ENCODE data around the gene CACNA2D1. TPM values are rescaled to one million over a fixed set of nuclear protein-coding genes. Genes with fewer than 3 reads are reported as not detected.
A peak's percentile ranks its signal among the peaks of the same experiment; 100 is the strongest.

Gene CACNA2D1
- total RNA-seq, 1 donor from 2014 or later = 32.9 TPM

GRCh38 chr7:82428186-82428961 is 15.2 kb downstream of the CACNA2D1 start:
- Mint-ChIP-seq H3K27ac (ENCODE audit: unreplicated experiment) (peak overlapping the region; percentile 35), H3K27me3 (ENCODE audit: low read depth) (no peaks in the 10 kb centered on the region), H3K4me3 (ENCODE audit: unreplicated experiment) (no peak overlapping the region), H3K36me3 (ENCODE audit: low read depth) (no peaks in the 10 kb centered on the region), H3K9me3 (ENCODE audit: low read depth) (no peaks in the 10 kb centered on the region), H3K4me1 (ENCODE audit: low read depth) (peaks cover 6% of the 10 kb centered on the region)
- TF ChIP-seq CTCF (IDR thresholded peaks at IDR 0.05) = no peak
- no peak for DNase-seq (ENCODE audit: low spot score)

GRCh38 chr7:82423446-82423845 is 20.1 kb downstream of the CACNA2D1 start:
- Mint-ChIP-seq H3K27ac (ENCODE audit: unreplicated experiment) (no peak overlapping the region), H3K27me3 (ENCODE audit: low read depth) (no peaks in the 10 kb centered on the region), H3K4me3 (ENCODE audit: unreplicated experiment) (no peak overlapping the region), H3K9me3 (ENCODE audit: low read depth) (no peaks in the 10 kb centered on the region), H3K36me3 (ENCODE audit: low read depth) (no peaks in the 10 kb centered on the region), H3K4me1 (ENCODE audit: low read depth) (peaks cover 5% of the 10 kb centered on the region)
- DNase-seq (ENCODE audit: low spot score) = no peak
- TF ChIP-seq CTCF (IDR thresholded peaks at IDR 0.05) = no peak

GRCh38 chr7:82419200-82419599 is 24.4 kb downstream of the CACNA2D1 start:
- Mint-ChIP-seq H3K4me3 (ENCODE audit: unreplicated experiment) (no peak overlapping the region), H3K36me3 (ENCODE audit: low read depth) (no peaks in the 10 kb centered on the region), H3K27me3 (ENCODE audit: low read depth) (no peaks in the 10 kb centered on the region), H3K27ac (ENCODE audit: unreplicated experiment) (no peak overlapping the region), H3K4me1 (ENCODE audit: low read depth) (no peaks in the 10 kb centered on the region), H3K9me3 (ENCODE audit: low read depth) (peaks cover 7% of the 10 kb centered on the region)
- DNase-seq (ENCODE audit: low spot score) = no peak
- no peak for TF ChIP-seq CTCF (IDR thresholded peaks at IDR 0.05)

- Mint-ChIP-seq H3K36me3 (ENCODE audit: low read depth) (no peaks in the 10 kb centered on the region), H3K27ac (ENCODE audit: unreplicated experiment) (no peak overlapping the region), H3K27me3 (ENCODE audit: low read depth) (no peaks in the 10 kb centered on the region), H3K9me3 (ENCODE audit: low read depth) (peaks cover 7% of the 10 kb centered on the region), H3K4me1 (ENCODE audit: low read depth) (no peaks in the 10 kb centered on the region), H3K4me3 (ENCODE audit: unreplicated experiment) (no peak overlapping the region)
- DNase-seq (ENCODE audit: low spot score) = no peak
- no peak for TF ChIP-seq CTCF (IDR thresholded peaks at IDR 0.05)
Observed at GRCh38 chr7:82417898-82418297, 25.7 kb downstream of the CACNA2D1 start.

- Mint-ChIP-seq H3K27ac (ENCODE audit: unreplicated experiment) (no peak overlapping the region), H3K9me3 (ENCODE audit: low read depth) (peaks cover 7% of the 10 kb centered on the region), H3K4me3 (ENCODE audit: unreplicated experiment) (no peak overlapping the region), H3K27me3 (ENCODE audit: low read depth) (no peaks in the 10 kb centered on the region), H3K36me3 (ENCODE audit: low read depth) (no peaks in the 10 kb centered on the region), H3K4me1 (ENCODE audit: low read depth) (no peaks in the 10 kb centered on the region)
- TF ChIP-seq CTCF (IDR thresholded peaks at IDR 0.05) = no peak
- no peak for DNase-seq (ENCODE audit: low spot score)
Observed at GRCh38 chr7:82416402-82416801, 27.2 kb downstream of the CACNA2D1 start.
